ENCODE data around the gene MCF2L.

The MCF2L gene

GRCh38 chr13:112931028-112931934 is 37.7 kb upstream of the MCF2L start:
- H2AFZ ChIP-seq (ENCODE audit: low read depth, low read length, severe bottlenecking): no peak overlapping the region

GRCh38 chr13:112932971-112933370 is 36.0 kb upstream of the MCF2L start:
- TF ChIP-seq CTCF (IDR thresholded peaks at IDR 0.05; ENCODE audit: insufficient read depth, low read length, poor library complexity, severe bottlenecking): no peak
- no peak for TF ChIP-seq EZH2phosphoT487 (conservative IDR thresholded peaks at IDR 0.05; ENCODE audit: low read length)
- no peaks in the 10 kb centered on the region for H3F3A ChIP-seq (ENCODE audit: insufficient read depth)

More at GRCh38 chr13:112931028-112931934, 37.7 kb upstream of the MCF2L start:
- Histone ChIP-seq H3K9me2 (replicated peaks; ENCODE audit: insufficient read depth, low read length) (no peaks in the 10 kb centered on the region), H3K27ac (ENCODE audit: low read depth, low read length) (no peak overlapping the region), H3F3A (ENCODE audit: insufficient read depth) (no peaks in the 10 kb centered on the region), H3K4me3 (ENCODE audit: insufficient read depth, low read length, poor library complexity, severe bottlenecking) (no peak overlapping the region), H3K9ac (ENCODE audit: low read length) (no peak overlapping the region), H3K4me2 (ENCODE audit: low read depth, low read length, poor library complexity, severe bottlenecking) (no peak overlapping the region), H3K36me3 (ENCODE audit: low read length) (no peaks in the 10 kb centered on the region), H3K27me3 (ENCODE audit: low read length) (no peaks in the 10 kb centered on the region), H3K79me2 (ENCODE audit: insufficient read depth, low read length) (no peaks in the 10 kb centered on the region), H4K20me1 (ENCODE audit: low read depth, low read length) (no peaks in the 10 kb centered on the region), H3K9me3 (ENCODE audit: insufficient read depth, low read length) (no peaks in the 10 kb centered on the region)
- TF ChIP-seq EZH2phosphoT487 (conservative IDR thresholded peaks at IDR 0.05; ENCODE audit: low read length) (no peak), CTCF (IDR thresholded peaks at IDR 0.05; ENCODE audit: insufficient read depth, low read length, poor library complexity, severe bottlenecking) (peak; percentile 21)

GRCh38 chr13:112933649-112934048 is 35.4 kb upstream of the MCF2L start:
- Histone ChIP-seq H3K4me2 (ENCODE audit: low read depth, low read length, poor library complexity, severe bottlenecking) (no peak overlapping the region), H3K9ac (ENCODE audit: low read length) (no peak overlapping the region), H3K36me3 (ENCODE audit: low read length) (no peaks in the 10 kb centered on the region), H3F3A (ENCODE audit: insufficient read depth) (no peaks in the 10 kb centered on the region), H4K20me1 (ENCODE audit: low read depth, low read length) (no peaks in the 10 kb centered on the region), H2AFZ (ENCODE audit: low read depth, low read length, severe bottlenecking) (no peak overlapping the region), H3K79me2 (ENCODE audit: insufficient read depth, low read length) (no peaks in the 10 kb centered on the region), H3K9me2 (replicated peaks; ENCODE audit: insufficient read depth, low read length) (no peaks in the 10 kb centered on the region), H3K9me3 (ENCODE audit: insufficient read depth, low read length) (no peaks in the 10 kb centered on the region), H3K27ac (ENCODE audit: low read depth, low read length) (no peak overlapping the region), H3K27me3 (ENCODE audit: low read length) (no peaks in the 10 kb centered on the region), H3K4me3 (ENCODE audit: insufficient read depth, low read length, poor library complexity, severe bottlenecking) (no peak overlapping the region)
- TF ChIP-seq EZH2phosphoT487 (conservative IDR thresholded peaks at IDR 0.05; ENCODE audit: low read length) (no peak), CTCF (IDR thresholded peaks at IDR 0.05; ENCODE audit: insufficient read depth, low read length, poor library complexity, severe bottlenecking) (no peak)

More at GRCh38 chr13:112932971-112933370, 36.0 kb upstream of the MCF2L start:
- no peaks in the 10 kb centered on the region for H4K20me1 ChIP-seq (ENCODE audit: low read depth, low read length)
- H3K79me2 ChIP-seq (ENCODE audit: insufficient read depth, low read length): no peaks in the 10 kb centered on the region
- H3K27me3 ChIP-seq (ENCODE audit: low read length): no peaks in the 10 kb centered on the region
- no peak overlapping the region for H3K4me3 ChIP-seq (ENCODE audit: insufficient read depth, low read length, poor library complexity, severe bottlenecking)
- H2AFZ ChIP-seq (ENCODE audit: low read depth, low read length, severe bottlenecking): no peak overlapping the region
- no peak overlapping the region for H3K27ac ChIP-seq (ENCODE audit: low read depth, low read length)
- no peak overlapping the region for H3K9ac ChIP-seq (ENCODE audit: low read length)
- no peaks in the 10 kb centered on the region for H3K9me3 ChIP-seq (ENCODE audit: insufficient read depth, low read length)
- H3K9me2 ChIP-seq (replicated peaks; ENCODE audit: insufficient read depth, low read length): no peaks in the 10 kb centered on the region
- H3K4me2 ChIP-seq (ENCODE audit: low read depth, low read length, poor library complexity, severe bottlenecking): no peak overlapping the region
- H3K36me3 ChIP-seq (ENCODE audit: low read length): no peaks in the 10 kb centered on the region
